Midbrain (tissue), 1 donor: ENCODE measurements around the gene CLPSL2.
A peak's percentile ranks its signal among the peaks of the same experiment; 100 is the strongest.
"Not testable (repeated sequence)": the region's sequence is repeated elsewhere in the genome, so short reads cannot be mapped to it uniquely, and the experiment has no call there.

Experiments
- DNase-seq: peaks from one replicate; lab custom pipeline; 2025; lab: John Stamatoyannopoulos, UW

The CLPSL2 gene, protein sequence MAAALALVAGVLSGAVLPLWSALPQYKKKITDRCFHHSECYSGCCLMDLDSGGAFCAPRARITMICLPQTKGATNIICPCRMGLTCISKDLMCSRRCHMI

DNA sequence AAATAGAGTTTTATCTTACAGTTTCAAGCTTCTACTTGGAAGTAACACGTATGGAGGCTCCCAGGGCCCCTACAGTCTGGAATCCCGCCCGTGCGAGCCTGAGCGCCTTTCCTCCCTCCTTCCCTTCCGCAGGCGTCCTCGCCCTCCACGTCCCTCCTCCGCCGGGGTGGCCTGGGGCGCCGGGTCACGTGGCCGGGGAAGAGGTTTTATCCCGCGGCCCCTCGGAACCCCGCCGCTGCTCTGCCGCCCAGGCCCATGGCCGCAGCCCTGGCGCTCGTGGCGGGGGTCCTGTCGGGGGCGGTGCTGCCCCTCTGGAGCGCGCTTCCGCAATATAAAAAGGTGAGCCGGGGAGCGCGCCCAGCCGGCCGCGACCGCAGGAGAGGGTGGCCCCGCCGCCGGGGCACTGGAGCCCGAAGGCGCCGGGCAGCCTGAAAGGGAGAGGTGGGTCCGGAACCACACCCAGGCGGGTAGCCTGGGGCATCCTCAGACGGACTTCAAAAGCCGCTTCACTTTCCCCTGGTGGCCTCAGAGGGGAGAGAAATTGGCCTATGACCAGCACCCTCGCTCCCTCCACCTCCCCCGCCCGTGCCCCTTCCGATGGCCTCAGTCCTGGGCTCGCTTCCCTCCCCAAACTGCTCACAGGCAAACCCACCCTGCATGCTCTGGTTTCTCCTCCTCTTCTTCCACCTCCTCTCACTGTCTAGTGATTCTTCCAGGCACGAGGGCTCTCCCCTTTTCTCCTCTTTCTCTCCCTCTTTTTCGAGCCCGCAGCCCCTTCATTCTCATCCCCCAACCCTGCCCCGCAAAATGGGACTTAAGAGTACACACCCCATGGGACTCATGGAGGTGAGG is at the start of gene CLPSL2:
TSS of gene CLPSL2 (plus strand) at position 235 of the 852 bp plus-strand sequence. CDS start at position 256, 21 bp downstream.
- DNase-seq: no peak

DNA sequence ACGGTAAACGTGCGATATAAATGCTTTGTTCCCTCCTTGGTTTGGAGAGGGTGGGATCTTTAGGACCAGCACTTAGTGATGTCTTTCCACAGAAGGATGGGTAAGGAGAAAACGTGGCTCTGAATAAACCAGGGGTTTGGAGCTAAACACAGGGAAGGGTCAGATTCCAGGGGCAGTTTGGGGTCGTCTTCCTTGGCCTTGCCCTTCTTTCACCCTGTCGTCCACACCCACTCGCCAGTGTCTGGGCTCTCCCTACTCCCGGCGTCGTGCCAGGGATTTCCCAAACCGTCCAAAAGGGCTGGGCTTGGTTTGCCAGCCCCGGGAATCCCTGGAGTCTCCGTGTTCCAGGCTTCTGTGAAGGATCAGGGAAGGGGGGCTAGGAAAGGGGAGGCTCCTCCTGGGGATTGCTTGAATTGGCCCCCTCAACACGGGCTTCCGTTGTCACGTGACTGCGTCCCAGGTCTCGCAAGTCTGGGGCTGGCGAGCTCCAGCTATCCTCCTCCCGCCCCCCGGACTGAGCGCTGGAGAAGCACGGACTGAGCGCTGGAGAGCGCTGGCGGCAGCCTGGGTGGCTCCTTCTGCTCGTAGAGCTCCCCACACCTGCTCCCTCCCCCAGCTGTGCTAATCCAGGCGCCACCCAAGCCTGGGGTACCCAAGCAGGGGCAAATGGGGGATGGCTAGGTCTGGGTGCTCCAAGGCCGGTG is 49.0 kb upstream of the CLPSL2 start:
- peak; percentile 84 for DNase-seq

DNA sequence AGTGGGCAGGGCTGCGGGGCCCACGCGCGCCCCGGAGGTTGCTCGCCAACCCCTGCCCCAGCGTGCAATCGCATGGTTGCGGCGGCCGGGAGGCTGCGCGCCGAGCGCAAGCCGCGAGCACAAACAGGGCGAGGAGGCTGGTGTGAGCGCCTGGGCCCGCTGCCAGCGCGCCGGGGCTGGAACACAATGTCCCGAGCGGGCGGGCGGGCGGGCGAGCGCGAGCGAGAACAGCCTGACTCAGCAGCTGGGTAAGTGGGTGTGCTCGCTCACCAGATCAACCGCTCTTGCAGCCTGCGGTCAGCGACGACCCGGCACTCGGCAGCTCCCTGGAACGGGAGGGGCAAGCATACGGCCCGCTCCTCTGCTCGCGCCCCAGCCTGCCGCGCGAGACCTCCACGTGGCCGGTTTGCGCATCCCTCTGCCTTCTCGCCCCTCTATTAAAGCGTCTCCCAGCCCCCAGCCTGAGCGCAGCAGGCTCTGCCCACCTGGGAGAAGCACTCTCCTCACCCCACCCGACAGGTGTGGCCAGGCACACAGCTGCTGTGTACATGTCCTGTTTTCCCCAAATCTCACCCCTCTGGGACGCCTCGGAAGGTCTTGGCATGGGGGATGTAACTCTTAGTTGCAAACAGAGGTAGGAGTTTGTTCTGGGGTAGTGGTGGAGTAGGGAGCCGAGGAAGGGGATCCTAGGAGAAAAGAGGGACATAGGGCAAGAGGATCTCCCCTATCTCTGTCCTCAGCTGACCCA is 48.3 kb upstream of the CLPSL2 start:
- peak; percentile 93 for DNase-seq

DNA sequence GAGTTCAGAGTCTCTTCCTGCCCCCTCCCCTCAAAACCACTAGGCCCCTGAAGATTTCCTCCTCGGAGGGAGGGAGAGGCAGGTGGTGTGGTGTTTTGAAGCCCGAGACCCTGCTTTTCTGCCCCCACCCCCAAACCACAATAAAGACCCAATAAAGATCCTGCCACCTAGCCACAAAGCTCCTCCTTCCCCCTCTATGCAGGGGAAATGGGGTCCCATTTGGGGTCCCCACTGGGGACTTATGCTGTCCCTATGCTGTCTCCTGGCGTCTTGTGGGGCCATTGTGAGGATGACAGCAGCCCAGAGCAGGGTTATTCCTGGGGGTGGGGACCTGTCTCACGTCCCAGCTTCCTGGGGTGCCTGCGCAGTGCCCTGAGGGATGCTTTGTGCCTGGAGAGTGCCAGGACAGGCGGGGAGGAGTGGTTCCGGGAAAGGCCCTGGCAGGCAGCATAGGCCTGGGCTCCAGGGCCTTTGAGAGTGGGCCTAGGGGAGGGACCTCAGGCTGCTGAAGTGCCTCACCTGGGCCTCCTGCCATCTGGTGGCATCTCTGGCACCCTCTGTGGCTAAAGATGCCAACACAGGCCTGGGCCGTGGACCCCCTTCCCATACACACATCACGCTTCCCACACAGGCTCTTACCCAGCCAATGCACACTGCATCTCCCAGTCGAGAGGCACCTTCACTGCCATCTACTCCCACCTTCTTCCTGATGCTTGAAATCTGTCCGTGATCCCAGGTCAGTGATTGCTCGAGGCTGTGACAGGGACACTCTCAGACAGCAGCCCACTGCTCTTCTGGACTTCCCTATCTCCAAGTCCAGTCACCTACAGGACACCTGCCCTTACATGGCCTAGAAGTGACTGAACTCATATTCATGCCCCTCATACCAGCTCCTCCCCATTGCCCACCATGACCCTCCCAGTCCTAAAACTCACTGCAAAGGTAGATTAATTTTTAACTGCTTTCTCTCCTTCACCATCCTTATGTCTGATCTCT is 47.4 kb upstream of the CLPSL2 start:
- peak; percentile 38 for DNase-seq

DNA sequence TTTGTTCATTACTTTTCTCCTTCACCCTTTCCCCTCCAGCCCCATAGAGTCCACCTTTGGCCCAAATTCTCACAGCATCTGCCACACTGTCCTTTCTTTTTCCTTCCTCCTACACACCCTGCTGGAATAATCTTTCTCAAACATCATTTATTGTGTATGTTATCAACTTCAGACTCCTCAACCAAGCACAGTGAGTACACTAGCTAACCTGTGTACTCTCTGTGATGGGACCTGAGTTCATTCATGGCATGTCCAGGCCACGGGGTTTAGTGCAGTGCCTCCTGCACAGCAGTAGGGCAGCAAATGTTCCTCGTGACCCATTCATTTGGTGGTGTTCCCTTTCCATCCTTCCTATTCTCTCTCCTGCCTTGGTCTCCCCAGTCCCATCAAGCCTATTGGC is 46.7 kb upstream of the CLPSL2 start:
- DNase-seq: no peak

DNA sequence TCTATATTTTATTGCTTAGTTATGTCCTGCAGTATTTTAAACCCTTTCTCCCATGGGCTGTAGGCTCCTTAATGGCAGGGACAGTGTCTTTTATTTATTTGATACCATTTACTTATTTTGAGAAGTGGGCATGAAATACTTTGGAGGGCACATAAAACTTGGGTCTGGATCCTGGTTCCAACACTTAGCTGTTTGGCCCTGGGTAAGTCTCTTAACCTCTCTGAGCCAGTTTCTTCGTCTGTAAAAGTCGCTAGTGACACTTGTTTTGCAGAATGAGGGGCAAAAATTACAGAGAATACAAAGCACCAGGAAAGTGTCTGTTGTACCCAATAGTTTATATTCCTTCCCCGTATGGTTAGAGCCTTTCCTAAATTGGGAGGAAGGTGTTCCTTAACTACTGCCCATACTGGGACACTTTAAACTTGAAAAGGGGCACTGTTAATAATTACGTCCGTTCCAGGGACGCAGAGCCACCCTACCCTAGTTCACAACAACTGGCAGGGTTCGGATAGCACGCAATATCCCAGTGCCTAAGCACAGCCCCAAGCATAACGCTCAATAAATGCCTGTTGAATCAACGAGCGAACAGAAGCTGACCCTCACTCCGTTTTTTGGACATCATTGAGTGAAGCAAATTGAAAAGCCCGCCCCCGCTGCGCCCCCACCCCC is 45.5 kb upstream of the CLPSL2 start:
- peak; percentile 75 for DNase-seq

DNA sequence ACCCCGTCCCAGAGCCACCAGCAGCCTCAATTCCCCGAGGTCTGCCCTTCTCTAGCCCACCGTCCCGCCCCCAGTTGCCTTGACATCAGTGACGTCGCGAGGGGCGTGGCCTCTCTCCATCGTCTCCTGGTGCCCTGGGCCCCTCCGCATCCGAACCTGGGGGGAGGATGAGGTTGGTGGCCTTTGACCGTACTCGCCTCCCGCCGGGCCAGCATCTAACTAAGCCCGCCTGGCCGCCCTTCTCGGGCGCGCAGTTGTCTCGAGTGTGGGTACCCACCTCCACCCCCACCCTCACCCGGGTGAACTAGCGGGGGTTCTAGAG is 45.0 kb upstream of the CLPSL2 start:
- DNase-seq: peak; percentile 91

DNA sequence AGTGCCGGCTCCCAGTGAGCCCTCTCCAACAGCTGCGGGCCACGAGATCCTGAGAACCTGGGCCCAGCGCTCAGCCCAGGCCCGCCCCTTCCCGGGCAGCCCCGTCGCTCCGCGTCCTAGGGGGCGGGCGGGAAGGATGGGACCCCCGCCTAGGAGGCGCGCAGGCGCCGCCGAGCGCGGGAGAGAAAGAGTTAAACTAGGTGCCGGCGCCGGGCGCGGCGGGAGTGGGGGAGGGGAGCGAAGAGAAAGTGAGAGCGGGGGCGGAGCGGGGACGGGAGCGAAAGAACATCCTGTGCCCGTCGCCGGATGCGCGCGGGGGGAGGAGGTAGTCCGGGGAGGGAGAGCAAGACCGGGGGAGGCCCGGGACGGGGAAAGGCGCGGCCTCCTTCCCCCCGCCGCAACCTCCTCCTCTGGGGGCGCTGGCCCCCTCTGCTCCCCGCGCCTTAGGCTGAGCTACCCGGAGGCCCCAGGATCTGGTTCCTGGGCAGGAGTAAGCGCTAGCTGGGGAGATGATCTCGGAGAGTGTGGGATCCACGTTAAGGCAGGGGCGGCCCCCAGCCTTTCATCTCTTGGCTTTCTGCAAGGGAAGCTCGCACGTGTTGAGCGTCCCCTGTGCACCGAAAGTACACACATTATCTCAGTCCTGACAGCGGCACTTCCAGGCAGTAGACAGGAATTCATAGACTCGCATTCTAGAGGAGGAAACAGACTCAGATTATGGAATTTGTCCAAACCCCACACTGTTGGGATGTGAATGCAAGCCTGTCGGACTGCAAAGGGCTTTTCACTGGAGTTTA is 44.5 kb upstream of the CLPSL2 start:
- peak; percentile 88 for DNase-seq

DNA sequence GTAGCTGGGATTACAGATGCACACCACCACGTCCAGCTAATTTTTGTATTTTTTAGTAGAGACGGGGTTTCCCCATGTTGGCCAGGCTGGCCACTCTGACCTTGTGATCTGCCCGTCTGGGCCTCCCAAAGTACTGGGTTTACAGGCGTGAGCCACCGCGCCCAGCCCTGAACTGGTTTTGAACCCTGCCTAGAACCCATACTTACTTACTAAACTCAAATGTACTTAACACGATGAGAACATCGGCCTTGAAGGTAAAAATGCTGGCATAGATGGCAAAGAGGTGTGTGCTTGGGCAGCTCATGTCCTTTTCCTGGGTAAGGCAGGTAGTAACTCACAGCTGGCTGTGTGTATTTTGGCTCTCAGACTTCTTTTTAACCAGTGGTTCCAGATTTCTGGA is 42.8 kb upstream of the CLPSL2 start:
- DNase-seq: no peak

DNA sequence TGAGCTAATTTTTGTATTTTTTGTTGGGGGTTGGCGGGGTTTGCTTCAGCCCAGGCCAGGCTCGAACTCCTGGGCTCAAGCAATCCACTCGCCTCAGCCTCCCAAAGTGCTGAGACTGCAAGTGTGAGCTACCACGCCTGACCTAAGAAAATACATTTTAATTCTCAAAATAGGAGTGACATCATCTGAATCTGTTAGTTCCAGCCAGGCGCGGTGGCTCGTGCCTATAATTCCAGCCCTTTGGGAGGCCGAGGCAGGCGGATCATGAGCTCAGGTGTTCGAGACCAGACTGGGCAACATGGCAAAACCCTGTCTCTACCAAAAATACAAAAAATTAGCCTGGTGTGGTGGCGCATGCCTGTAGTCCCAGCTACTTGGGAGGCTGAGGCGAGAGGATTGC is 42.1 kb upstream of the CLPSL2 start:
- DNase-seq: not testable (repeated sequence)

DNA sequence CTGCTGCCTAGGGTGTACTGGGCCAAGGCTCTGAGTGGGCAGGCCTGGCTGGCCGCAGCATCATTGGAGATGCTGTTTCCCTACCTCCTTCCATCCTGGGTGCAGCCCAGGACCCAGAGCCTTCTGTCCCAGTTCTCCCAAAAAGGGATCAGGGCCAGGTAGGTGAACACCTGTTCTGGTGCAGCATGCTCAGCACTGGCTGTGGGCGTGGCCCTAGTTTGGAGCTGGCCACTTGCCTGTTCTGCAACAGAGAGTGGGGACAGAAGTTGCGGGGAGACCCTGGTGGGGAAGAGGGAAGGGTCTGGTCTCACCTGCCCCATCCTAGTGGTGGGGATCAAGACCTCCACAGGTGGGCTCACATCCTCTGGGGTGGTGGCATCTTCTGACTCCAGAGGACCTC is 40.9 kb upstream of the CLPSL2 start:
- DNase-seq: no peak

DNA sequence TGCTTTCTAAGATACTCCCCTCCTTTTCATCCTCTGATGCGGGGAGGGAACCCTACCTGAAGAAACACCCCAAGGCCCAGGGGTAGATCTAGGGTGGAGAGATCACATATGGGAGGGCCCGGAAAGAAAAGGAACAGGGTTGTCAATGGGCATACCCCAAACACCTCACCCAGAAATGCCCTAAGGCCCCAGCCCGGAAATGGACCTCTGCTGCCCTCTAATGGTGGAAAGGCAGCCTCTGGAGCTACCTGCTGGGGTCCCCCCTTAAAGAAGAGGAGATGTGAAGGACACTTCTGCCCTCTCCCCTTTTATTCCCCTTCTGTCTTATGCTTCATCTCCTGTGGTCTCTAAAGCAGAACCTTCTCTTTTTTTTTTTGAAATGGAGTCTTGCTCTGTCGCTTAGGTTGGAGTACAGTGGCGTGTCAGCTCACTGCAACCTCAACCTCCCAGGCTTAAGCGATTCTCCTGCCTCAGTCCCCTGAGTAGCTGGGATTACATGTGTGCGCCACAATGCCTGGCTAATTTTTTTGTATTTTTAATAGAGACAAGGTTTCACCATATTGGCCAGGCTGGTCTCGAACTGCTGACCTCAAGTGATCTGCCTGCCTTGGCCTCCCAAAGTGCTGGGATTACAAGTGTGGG is 40.0 kb upstream of the CLPSL2 start:
- DNase-seq: peak; percentile 82

DNA sequence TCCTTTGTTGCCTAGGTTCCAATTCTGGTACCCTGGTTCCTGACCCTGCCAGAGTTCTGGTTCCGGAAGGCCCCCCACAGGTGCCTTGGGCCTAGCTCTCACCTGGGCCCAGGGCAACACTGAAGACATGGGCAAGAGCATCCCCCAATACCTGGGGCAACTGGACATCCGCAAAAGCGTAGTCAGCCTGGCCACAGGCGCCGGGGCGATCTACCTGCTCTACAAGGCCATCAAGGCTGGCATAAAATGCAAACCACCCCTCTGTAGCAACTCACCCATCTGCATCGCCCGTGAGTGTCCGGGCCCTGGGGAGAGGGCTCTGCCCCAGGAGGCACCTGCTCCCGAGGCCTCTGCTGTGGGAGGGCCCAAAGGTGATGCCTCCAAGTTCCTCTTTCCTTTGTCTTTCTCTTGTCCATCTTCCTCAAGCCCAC is 39.4 kb upstream of the CLPSL2 start, which contains the start of gene ARMC12:
TSS of gene ARMC12 (plus strand) at position 51 of the 431 bp plus-strand sequence. CDS start at position 128, 77 bp downstream.
- no peak for DNase-seq

DNA sequence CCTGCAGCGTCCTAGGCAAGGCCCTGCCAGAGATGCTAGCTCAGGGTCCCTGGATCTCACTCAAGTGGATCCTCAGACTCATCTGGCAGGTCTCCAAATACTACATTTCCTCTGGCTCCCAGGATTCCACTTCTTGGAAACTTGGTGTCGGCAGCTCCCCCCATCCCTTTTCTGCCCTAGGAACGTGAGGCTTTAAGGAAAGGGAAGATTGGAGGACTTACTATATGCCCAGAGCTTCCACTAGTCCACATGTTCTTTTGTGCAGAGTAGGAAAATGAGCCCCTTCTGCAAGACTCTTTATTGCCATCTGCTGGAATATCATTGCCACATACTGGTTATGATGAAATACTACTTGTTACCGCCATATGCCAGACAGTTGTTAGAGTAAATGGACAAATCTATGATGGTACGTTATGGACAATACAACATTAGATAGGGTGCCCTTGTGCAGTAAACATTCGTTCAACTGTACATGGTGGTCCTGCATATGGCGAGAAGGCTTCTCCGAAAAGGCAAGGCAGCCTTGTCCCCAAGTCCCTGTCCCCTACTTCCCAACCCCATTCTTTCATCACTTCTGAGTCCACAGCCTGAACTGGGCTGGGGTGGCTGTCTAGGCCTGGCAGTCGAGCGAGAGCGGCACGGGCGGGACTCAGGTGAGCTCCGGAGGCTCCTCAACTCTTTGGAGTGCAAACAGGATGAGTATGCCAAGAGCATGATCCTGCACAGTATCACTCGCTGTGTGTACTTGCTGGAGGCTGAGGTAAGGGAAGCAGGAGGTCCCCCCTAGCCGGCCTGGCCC is 38.8 kb upstream of the CLPSL2 start:
- DNase-seq: peak; percentile 83

DNA sequence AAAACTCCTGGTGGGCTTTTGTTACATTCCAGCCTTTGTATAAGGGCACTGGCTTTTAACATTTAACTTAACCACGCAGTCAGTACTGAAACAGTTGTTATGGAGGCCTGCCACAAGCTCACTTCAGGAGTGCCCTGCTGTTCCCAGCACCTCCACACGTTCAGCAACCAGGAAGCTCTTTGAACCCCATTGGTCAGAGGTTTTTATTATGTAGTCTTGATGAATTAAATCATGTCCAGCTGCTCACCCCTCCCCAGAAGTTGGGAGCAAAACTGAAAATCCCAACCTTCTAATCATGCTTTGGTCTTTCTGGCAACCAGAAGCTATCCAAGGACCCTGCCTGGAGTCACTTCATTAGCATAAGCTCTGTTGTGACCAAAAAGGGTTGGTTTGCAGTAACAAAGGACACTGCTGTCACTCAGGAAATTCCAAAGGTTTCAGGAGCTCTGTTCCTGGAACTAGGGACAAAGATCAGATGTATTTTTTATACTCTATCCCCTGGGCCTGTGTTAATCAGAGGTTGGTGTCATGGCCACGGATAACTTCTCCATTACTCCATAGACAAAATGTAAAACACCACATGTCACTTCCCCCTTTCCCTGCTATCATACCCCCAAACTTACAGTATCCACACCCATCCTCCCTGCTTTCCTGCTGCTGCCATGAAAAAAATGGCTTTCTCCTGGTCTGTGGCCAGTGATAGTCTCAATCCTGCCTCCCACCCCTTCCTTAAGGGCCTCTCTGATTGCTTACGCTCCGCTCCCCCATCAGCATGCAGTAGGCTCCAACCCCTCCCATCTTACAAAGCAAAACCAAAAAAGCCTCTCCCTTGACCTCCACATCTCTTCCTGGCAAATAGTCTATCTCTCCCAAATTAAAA is 36.5 kb upstream of the CLPSL2 start:
- no peak for DNase-seq

DNA sequence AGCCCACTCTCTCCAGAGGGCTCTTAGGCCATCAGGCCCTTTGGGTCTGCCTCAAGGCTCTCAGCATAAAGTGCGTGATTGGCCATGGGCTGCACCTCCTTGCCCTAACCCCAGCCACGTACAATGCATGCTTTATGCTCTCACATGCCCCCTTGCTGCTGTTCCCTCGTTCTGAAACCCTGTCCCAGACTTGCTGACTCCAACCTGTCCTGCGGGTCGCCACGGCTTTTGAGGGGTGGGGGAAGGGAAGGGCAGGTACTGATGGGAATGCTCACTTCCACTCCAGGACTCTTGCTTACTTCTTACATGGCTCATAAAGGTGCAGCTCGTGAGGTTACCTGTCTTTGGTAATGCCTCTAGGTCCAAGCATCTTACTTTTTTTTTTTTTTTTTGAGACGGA is 33.6 kb upstream of the CLPSL2 start:
- DNase-seq: no peak

DNA sequence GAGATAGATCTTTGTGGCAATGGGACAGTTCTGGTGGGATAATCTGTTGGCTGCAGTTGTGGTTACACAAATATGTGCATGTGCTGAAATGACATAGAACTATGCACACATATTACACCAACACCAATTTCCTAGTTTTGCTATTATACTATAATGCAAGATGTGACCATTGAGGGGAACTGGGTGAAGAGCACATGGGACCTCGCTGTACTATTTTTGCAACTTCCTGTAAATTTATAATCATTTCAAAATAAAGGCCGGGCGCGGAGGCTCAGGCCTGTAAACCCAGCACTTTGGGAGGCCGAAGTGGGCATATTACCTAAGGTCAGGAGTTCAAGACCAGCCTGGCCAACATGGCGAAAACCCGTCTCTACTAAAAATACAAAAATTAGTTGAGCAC is 30.9 kb upstream of the CLPSL2 start:
- DNase-seq: no peak
